IMR-90 (cell line): ENCODE measurements around the gene EHMT1. TPM values are rescaled to one million over a fixed set of nuclear protein-coding genes. Genes with fewer than 3 reads are reported as not detected.

ENCODE experiments used
- ATAC-seq: fragments of 200-7000 bp; cut with Tn5 transposase; 2 replicates; pipeline ENCODE4 v1.9.1; 2020; ENCODE audit warnings: low read depth, mild to moderate bottlenecking, moderate library complexity
- BruUV-seq: library from RNA; stranded (reverse); fragments of 400-500 nt; replicated peaks from 2 replicates; lab custom pipeline; 2021; lab: Mats Ljungman, UMichigan
- CTCF ChIA-PET: fragments of 300-600 bp; formaldehyde crosslinking; extraction: SDS; loops from one replicate; lab custom pipeline; 2021; ENCODE audit warnings: antibody characterized with exemption; lab: Yijun Ruan, JAX
- POLR2A ChIA-PET: fragments of 300-600 bp; sonication (Branson Sonifier 250); formaldehyde crosslinking; loops from one replicate; lab custom pipeline; 2022; ENCODE audit warnings: antibody characterized with exemption; ENCODE audit not compliant: unreplicated experiment; lab: Charles Lee
- DNase-seq: peaks from one replicate; pipeline ENCODE4 v3.0.0; 2013
- H2AFZ ChIP-seq: replicated peaks from 2 replicates; pipeline ENCODE3; 2013; ENCODE audit warnings: low read length, mild to moderate bottlenecking; ENCODE audit not compliant: poor library complexity
- H2AK5ac ChIP-seq: 2 replicates; pipeline ENCODE4 v1.6.1; 2013; ENCODE audit warnings: low read depth, low read length, inconsistent platforms
- H2AK9ac ChIP-seq: replicated peaks from 2 replicates; pipeline ENCODE3; 2013; ENCODE audit warnings: mild to moderate bottlenecking, low read depth, low read length, moderate library complexity; ENCODE audit not compliant: poor library complexity
- H2BK120ac ChIP-seq: 2 replicates; pipeline ENCODE4 v1.6.1; 2013; ENCODE audit warnings: low read depth, low read length, inconsistent platforms
- H2BK15ac ChIP-seq: 3 replicates; pipeline ENCODE4 v1.6.1; 2013; ENCODE audit warnings: low read depth, low read length, inconsistent platforms
- H2BK20ac ChIP-seq: 2 replicates; pipeline ENCODE4 v1.6.1; 2013; ENCODE audit warnings: low read depth, mild to moderate bottlenecking, inconsistent platforms, low read length, moderate library complexity
- H2BK5ac ChIP-seq: 2 replicates; pipeline ENCODE4 v1.6.1; 2013; ENCODE audit warnings: mild to moderate bottlenecking, low read depth, low read length, inconsistent platforms; ENCODE audit not compliant: poor library complexity, severe bottlenecking
- H3K14ac ChIP-seq: replicated peaks from 2 replicates; pipeline ENCODE4 v1.6.1; 2013; ENCODE audit warnings: low read depth, low read length, inconsistent platforms
- H3K18ac ChIP-seq: 2 replicates; pipeline ENCODE4 v1.6.1; 2013; ENCODE audit warnings: low read depth, low read length, control low read depth
- H3K23ac ChIP-seq: 2 replicates; pipeline ENCODE4 v1.6.1; 2013; ENCODE audit warnings: low read depth, low read length, inconsistent platforms
- H3K27ac ChIP-seq: 2 replicates; pipeline ENCODE4 v1.5.1; 2013; ENCODE audit warnings: mild to moderate bottlenecking, control low read depth, low read length; ENCODE audit not compliant: insufficient read depth
- H3K27me3 ChIP-seq: 2 replicates; pipeline ENCODE4 v1.6.1; 2013; ENCODE audit warnings: low read length; ENCODE audit not compliant: control insufficient read depth, insufficient read depth
- H3K36me3 ChIP-seq: 2 replicates; pipeline ENCODE4 v1.6.1; 2013; ENCODE audit warnings: low read length, mixed read lengths; ENCODE audit not compliant: control insufficient read depth, insufficient read depth
- H3K4ac ChIP-seq: 2 replicates; pipeline ENCODE4 v1.6.1; 2013; ENCODE audit warnings: low read depth, low read length, inconsistent platforms
- H3K4me1 ChIP-seq: 2 replicates; pipeline ENCODE4 v1.6.1; 2013; ENCODE audit warnings: low read length, mixed read lengths; ENCODE audit not compliant: control insufficient read depth, insufficient read depth
- H3K4me2 ChIP-seq: 2 replicates; pipeline ENCODE4 v1.6.1; 2013; ENCODE audit warnings: low read depth, mild to moderate bottlenecking, control low read depth, low read length, moderate library complexity
- H3K4me3 ChIP-seq: 2 replicates; pipeline ENCODE4 v1.5.1; 2013; ENCODE audit warnings: low read depth, mild to moderate bottlenecking, control low read depth, low read length, moderate library complexity; ENCODE audit not compliant: insufficient read depth
- H3K56ac ChIP-seq: 2 replicates; pipeline ENCODE4 v1.6.1; 2013; ENCODE audit warnings: low read length, inconsistent platforms; ENCODE audit not compliant: insufficient read depth; ENCODE audit errors: extremely low read depth
- H3K79me1 ChIP-seq, 2 experiments: 2 replicates each; pipeline ENCODE4 v1.6.1; 2013; ENCODE audit warnings: low read length in 2 of 2, inconsistent platforms in 1 of 2, low read depth in 1 of 2
- H3K9ac ChIP-seq: 2 replicates; pipeline ENCODE4 v1.6.1; 2013; ENCODE audit warnings: low read depth, low read length, control low read depth
- H3K9me1 ChIP-seq: 2 replicates; pipeline ENCODE4 v1.6.1; 2013; ENCODE audit warnings: low read length, inconsistent platforms; ENCODE audit not compliant: insufficient read depth
- H3K9me3 ChIP-seq: 2 replicates; pipeline ENCODE4 v1.6.1; 2013; ENCODE audit warnings: low read length; ENCODE audit not compliant: control insufficient read depth, insufficient read depth
- H4K20me1 ChIP-seq: 2 replicates; pipeline ENCODE4 v1.6.1; 2013; ENCODE audit warnings: low read length, inconsistent platforms; ENCODE audit not compliant: insufficient read depth
- H4K5ac ChIP-seq: 2 replicates; pipeline ENCODE4 v1.6.1; 2013; ENCODE audit warnings: mild to moderate bottlenecking, low read depth, low read length, control low read depth
- H4K8ac ChIP-seq, 2 experiments: 2 replicates each; pipeline ENCODE4 v1.6.1; 2013; ENCODE audit warnings: low read depth in 2 of 2, low read length in 2 of 2, control low read depth in 1 of 2, inconsistent platforms in 1 of 2
- H4K91ac ChIP-seq: 2 replicates; pipeline ENCODE4 v1.6.1; 2013; ENCODE audit warnings: low read depth, low read length, inconsistent platforms; ENCODE audit not compliant: insufficient read depth
- BHLHE40 ChIP-seq: fragments of 150-350 bp; IDR thresholded peaks from 2 replicates; pipeline ENCODE4 v1.6.1; 2016; ENCODE audit warnings: mild to moderate bottlenecking, low read depth, low read length
- CHD1 ChIP-seq: IDR thresholded peaks from 2 replicates; pipeline ENCODE4 v1.6.1; 2012; ENCODE audit warnings: low read depth, low read length, improper control_type of control experiment
- MXI1 ChIP-seq: IDR thresholded peaks from 2 replicates; pipeline ENCODE4 v1.6.1; 2012; ENCODE audit warnings: low read depth, mild to moderate bottlenecking, low read length, moderate library complexity, borderline replicate concordance
- NFE2L2 ChIP-seq: fragments of 150-350 bp; IDR thresholded peaks from 2 replicates; pipeline ENCODE4 v1.6.1; 2016; ENCODE audit warnings: low read depth, mild to moderate bottlenecking, low read length
- POLR2A ChIP-seq: IDR thresholded peaks from 2 replicates; pipeline ENCODE4 v1.6.1; 2012; ENCODE audit warnings: mild to moderate bottlenecking, low read depth, low read length
- RAD21 ChIP-seq: IDR thresholded peaks from 2 replicates; pipeline ENCODE4 v1.6.1; 2012; ENCODE audit warnings: low read length, improper control_type of control experiment
- WGBS, 2 experiments: methylation state at CpG; one replicate each; pipeline versions ENCODE4 v1.1.5 to v1.1.7; 2013; ENCODE audit warnings: missing lambda C conversion rate in 2 of 2; ENCODE audit not compliant: insufficient read length in 1 of 2; ENCODE audit errors: extremely low coverage in 2 of 2; 5-methylcytosine and 5-hydroxymethylcytosine counted together
- dilution Hi-C: fragments of 300-500 bp; cut with HindIII; formaldehyde crosslinking; loops from one replicate; pipeline ENCODE4 v1.14.3; 2018; ENCODE audit warnings: low sequenced_read_pairs; ENCODE audit not compliant: unreplicated experiment
- in situ Hi-C: fragments of 300-500 bp; cut with MboI; formaldehyde crosslinking; loops from 3 replicates; pipeline ENCODE4 v1.14.3; 2019; ENCODE audit warnings: low sequenced_read_pairs, inconsistent platforms, mixed read lengths
- intact Hi-C: fragments of 100-400 bp; cut with micrococcal nuclease; formaldehyde crosslinking; loops from 2 replicates; pipeline ENCODE4 v1.10.0; 2022
- polyA plus RNA-seq, 3 experiments: library from polyadenylated mRNA; depleted of rRNA; stranded (reverse); fragments of >200 nt; gene quantifications; 2 replicates each; pipeline ENCODE4 v1.2.3, GENCODE V29; 2012; ENCODE audit warnings: low replicate concordance in 1 of 3
- total RNA-seq: library from RNA; depleted of rRNA; stranded (reverse); fragments of >200 nt; gene quantifications from 2 replicates; pipeline ENCODE4 v1.2.3, GENCODE V29; 2012

Gene EHMT1
- total and polyA plus RNA-seq, 2 of the 4 experiments (the other 2 are of a cell fraction): 32.8 to 35.1 TPM

DNA sequence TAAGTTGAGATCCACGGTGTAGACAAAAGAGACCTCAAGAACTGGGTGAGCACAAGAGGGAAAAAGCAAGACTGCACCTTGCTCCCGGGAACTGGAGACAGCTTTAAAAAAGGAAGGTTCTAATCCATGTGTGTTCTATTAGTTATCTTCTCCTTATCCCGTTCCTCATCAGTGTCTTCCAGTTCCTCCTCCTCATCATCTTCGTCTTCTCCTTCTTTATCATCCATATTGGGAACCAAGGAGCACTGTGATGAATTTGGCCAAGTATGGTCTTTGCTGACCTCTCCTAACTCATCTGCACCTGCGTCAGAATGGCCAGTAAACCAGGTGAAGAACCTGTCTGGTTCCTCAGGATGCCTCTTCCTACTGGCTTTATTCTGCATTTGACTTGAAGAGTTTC lies 22.1 kb downstream of the EHMT1 start:
- no peak overlapping the region for H2BK15ac ChIP-seq
- H3K23ac ChIP-seq: no peak overlapping the region
- H2AFZ ChIP-seq: no peak overlapping the region
- no peak overlapping the region for H2BK20ac ChIP-seq
- H3K14ac ChIP-seq: no peak overlapping the region
- WGBS, 2 experiments: no CpG with 5 or more reads among the region's 5 CpGs
- no peak overlapping the region for H3K9ac ChIP-seq
- H4K8ac ChIP-seq: no peak overlapping the region
- H3K27me3 ChIP-seq: no peaks in the 10 kb centered on the region
- H3K79me1 ChIP-seq: peaks cover 22 to 62% of the 10 kb centered on the region in 2 experiments
- peaks cover 8% of the 10 kb centered on the region for H3K36me3 ChIP-seq
- dilution Hi-C loops: no loop called here
- DNase-seq (no peak), ATAC-seq (no peak)
- no TSS peak for BruUV-seq
- in situ Hi-C loops: no loop called here
- H3K18ac ChIP-seq: no peak overlapping the region
- no peak overlapping the region for H3K4ac ChIP-seq
- peaks cover 67% of the 10 kb centered on the region for H4K20me1 ChIP-seq
- H2BK120ac ChIP-seq: no peak overlapping the region
- no peak overlapping the region for H3K4me3 ChIP-seq
- no peak overlapping the region for H4K91ac ChIP-seq
- TF ChIP-seq BHLHE40: no peak
- TF ChIP-seq POLR2A: no peak
- TF ChIP-seq CHD1: no peak
- TF ChIP-seq NFE2L2: no peak
- no peak for TF ChIP-seq RAD21
- TF ChIP-seq MXI1: no peak
- no peak overlapping the region for H3K4me2 ChIP-seq
- H3K4me1 ChIP-seq: peaks cover 6% of the 10 kb centered on the region; the same call in 1 of the 2 replicates
- no peak overlapping the region for H2BK5ac ChIP-seq
- no peak overlapping the region for H4K5ac ChIP-seq
- no peak overlapping the region for H2AK9ac ChIP-seq
- CTCF ChIA-PET: no interaction called here
- no peaks in the 10 kb centered on the region for H3K9me3 ChIP-seq
- intact Hi-C loops: no loop called here
- H3K56ac ChIP-seq: no peak overlapping the region
- H3K27ac ChIP-seq: no peak overlapping the region
- H3K9me1 ChIP-seq: peaks cover 14% of the 10 kb centered on the region
- POLR2A ChIA-PET: no interaction called here
- no peak overlapping the region for H2AK5ac ChIP-seq
